K562 (cell line): Measurements from ENCODE around the gene CLCN1. TPM values are rescaled to one million over a fixed set of nuclear protein-coding genes. Genes with fewer than 3 reads are reported as not detected.

Experiments
- CHD7 ChIP-seq: fragments of 200-600 bp; sonication (generic); IDR thresholded peaks from one replicate; pipeline ENCODE4 v1.6.1; 2012; ENCODE audit warnings: mild to moderate bottlenecking, low read depth, low read length, inconsistent platforms
- polyA plus RNA-seq, 8 experiments: library from polyadenylated mRNA; depleted of rRNA in 4 of 8; stranded (reverse) in 5 of 8; unstranded in 3 of 8; fragments of >200 nt; fragmentation: Nextera tagmentation in 2 of 8; fragmentation: Illumina TruSeq in 1 of 8; extraction: Ambion mirVana in 2 of 8; extraction: Trizol in 1 of 8; gene quantifications; 2 replicates each; pipeline versions ENCODE4 v1.2.1 to v1.2.3, GENCODE V29; 2011 to 2014; ENCODE audit warnings: inconsistent platforms in 1 of 8, missing spikeins in 1 of 8
- total RNA-seq, 7 experiments: library from RNA; depleted of rRNA in 6 of 7; stranded (reverse); fragments of >200 nt in 6 of 7; fragmentation: Illumina TruSeq in 2 of 7; extraction: Trizol in 2 of 7; gene quantifications; 2 replicates each; pipeline versions ENCODE4 v1.2.1 to v1.2.3, GENCODE V29; 2011 to 2021; ENCODE audit warnings: low replicate concordance in 1 of 7

Gene CLCN1
- total and polyA plus RNA-seq, 9 of the 15 experiments (the other 6 are each of a cell fraction or from before 2014, with no cell fraction given): 0.01 to 0.11 (median 0.04) TPM; not detected in 4

DNA sequence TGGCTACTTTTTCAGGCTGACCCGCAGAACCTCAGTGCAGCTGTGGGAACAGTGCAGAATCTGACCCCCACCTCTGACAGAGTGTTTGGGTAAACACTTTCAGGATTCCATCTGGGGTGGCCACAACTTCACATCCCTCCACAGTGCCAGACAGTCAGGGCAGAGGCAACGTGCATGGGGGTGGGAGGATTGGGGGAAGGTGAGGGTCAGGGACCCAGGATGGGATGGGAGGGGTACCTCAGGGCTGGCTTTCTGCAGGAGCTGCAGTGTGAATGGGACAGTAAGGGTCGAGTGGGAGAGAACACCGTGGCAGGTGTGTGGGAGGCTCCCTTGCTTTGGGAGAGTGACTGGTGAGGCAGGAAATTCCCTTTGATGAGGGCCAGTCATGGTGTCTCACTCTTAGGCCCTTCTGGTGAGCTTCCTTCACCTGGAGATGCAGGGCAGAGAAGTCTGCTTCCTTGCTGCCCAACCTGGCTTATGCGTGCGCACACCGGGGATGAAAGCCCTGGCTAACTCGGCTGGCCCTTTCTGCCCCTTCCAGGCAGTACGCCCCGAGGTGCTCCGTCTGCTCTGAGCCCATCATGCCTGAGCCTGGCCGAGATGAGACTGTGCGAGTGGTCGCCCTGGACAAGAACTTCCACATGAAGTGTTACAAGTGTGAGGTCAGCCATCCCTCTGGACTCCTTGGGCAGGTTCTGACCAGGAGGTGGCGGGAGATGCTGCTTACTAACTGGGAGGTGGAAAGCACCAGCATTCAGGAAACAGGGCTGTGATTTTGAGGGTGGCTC is 73.6 kb downstream of the CLCN1 start (continued):
- TF ChIP-seq CHD7: peak; percentile 1
- TF ChIP-seq, all 486 proteins: peak for 6
